ENCODE data around the gene FEM1B. TPM values are rescaled to one million over a fixed set of nuclear protein-coding genes. Genes with fewer than 3 reads are reported as not detected.
A peak's percentile ranks its signal among the peaks of the same experiment; 100 is the strongest.

The FEM1B gene
- total RNA-seq (10 to 100 TPM; 36.9 to 75.8 (median 55.3) TPM), total RNA-seq (90.7 to 182 (median 128) reads per million in 29 experiments)
- 52.1 TPM for total RNA-seq (2013)

DNA sequence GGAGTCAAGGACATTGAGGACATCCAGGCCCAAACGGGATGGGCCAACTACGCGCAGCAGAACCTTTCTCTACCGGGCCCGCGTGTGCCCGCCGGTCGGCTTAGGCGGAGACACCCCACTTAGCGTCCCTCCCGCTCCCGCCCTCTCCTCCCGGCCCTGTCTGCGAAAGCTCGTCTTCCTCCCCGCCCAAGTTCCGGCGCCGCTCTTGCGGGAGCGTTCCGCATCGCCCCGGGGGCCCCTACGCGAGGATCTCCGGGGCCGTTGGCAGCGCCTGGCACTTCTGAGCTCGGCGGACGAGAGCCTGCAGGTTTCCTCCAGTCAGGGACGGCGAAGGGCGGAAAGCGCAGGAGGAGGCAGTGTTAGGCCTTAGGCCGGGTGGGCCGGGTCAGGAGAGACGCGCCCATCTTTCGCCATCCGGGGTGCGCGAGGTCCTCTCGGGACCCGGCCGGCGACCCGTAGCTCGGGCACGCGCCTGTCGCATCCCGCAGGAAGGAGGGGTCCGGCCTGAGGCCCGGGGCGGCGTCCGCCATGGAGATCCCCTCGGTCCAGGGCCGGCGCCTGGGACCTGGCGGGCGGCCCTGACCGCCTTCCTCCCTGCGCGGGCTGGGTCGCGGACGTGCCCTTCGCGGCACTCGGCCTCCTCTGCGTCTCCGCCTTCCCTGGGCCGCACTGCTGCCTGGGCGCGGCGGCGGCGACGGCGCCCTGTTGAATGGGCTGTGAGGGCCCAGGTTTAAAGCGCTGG is at the start of gene FEM1B:
FEM1B (plus strand) TSS at position 143 of the 742 bp plus-strand sequence. CDS start 673 bp downstream, outside the sequence.
- peak within 1 kb of the TSS; percentile 98 to 99 for H3K27ac Mint-ChIP-seq
- ChIA-PET POLR2A (interaction anchor here in 1 of 2 donors (0.6 to 0.7 kb wide), 5 partner anchors 13 to 1186 kb away, joined by 3 to 5 read pairs (median 4); no protein-coding TSS in a partner anchor), CTCF (interaction anchor here in 1 of 2 donors (0.5 to 1.9 kb wide), 7 partner anchors 25 to 1376 kb away, joined by 3 to 9 read pairs (median 5); partner anchors contain the start of gene CLN6)
- H3K27me3 Mint-ChIP-seq = no peaks in the 10 kb centered on the region
- Histone ChIP-seq H3K27me3 (replicated peaks in 1 of 2; ENCODE audit: control insufficient read depth in 2 of 2, extremely low read depth in 1 of 2, insufficient read depth in 2 of 2, low read length in 1 of 2) (no peaks in the 10 kb centered on the region), H3K27ac (ENCODE audit: low read length) (peak within 1 kb of the TSS; percentile 94), H3K4me1 (ENCODE audit: control insufficient read depth in 1 of 2, extremely low read depth in 1 of 2, insufficient read depth in 2 of 2, low read length in 2 of 2) (peaks cover 30 to 36% of the 10 kb centered on the region in 2 experiments), H3K36me3 (ENCODE audit: control insufficient read depth in 2 of 2, extremely low read depth in 1 of 2, insufficient read depth in 1 of 2, low read length in 1 of 2) (peaks cover 0 to 2% of the 10 kb centered on the region in 2 donors), H3K4me3 (ENCODE audit: control insufficient read depth in 1 of 2, extremely low read depth in 1 of 2, low read length in 1 of 2) (peak within 1 kb of the TSS; percentile 89 to 93), H3K9me3 (no peaks in the 10 kb centered on the region)
- H3K4me1 Mint-ChIP-seq = peaks cover 53 to 59% (median 58%) of the 10 kb centered on the region in 3 donors
- no peaks in the 10 kb centered on the region for H3K9me3 Mint-ChIP-seq
- DNase-seq (peak; percentile 78 to 94 (median 85)), ATAC-seq (replicated peaks in 1 of 4) (peak; percentile 78 to 85 (median 80))
- H3K36me3 Mint-ChIP-seq = peaks cover 5% of the 10 kb centered on the region
- under 1% methylated on average over 78 of the region's 85 CpGs for WGBS (ENCODE audit: insufficient coverage)
- peak within 1 kb of the TSS; percentile 94 to 97 (median 95) for H3K4me3 Mint-ChIP-seq

DNA sequence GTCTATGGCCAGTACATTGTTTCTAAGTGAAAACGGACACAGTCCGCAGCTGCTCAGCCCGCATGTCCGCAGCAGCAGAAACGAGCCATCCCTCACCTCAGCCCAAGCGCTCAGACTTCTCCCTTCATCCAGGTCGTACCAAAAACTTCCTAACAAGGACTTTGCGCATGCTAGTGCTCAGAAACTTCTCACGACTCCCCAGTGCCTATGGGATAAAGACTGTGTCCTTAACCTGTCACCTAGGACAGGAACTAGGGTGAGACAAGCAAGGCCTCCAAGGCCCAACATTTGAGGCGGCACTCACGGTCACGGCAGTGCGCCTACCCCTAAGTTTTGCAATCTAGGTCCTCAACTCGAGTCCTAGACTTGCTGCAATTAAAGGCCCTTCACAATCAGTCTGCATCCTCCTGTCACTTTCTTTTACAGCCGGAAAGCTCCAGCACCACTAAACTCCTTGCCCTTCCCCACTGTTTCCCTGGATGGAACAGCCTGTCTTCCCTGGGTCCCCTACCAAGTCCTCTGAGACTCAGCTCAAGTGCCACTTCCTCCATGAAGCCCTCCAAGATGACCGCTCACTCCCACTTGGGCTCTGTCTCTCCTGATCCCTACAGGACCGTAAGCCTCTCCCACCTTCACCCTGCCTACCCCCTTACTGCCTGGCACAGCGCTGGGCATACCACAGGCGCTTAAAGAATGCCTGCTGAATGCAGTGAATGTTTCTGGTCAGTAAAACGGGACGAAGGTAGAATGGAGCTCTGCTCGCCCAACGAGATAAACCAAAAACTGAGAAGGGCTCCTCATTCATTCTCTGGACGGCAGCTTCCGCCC is 49.2 kb upstream of the FEM1B start:
- Histone ChIP-seq H3K4me1 (ENCODE audit: control insufficient read depth in 1 of 2, extremely low read depth in 1 of 2, insufficient read depth in 2 of 2, low read length in 2 of 2) (peaks cover 7 to 35% of the 10 kb centered on the region in 2 experiments), H3K9me3 (no peaks in the 10 kb centered on the region), H3K4me3 (ENCODE audit: control insufficient read depth in 1 of 2, extremely low read depth in 1 of 2, low read length in 1 of 2) (peak overlapping the region; percentile 73 to 79), H3K27ac (ENCODE audit: low read length) (no peak overlapping the region), H3K36me3 (ENCODE audit: control insufficient read depth in 2 of 2, extremely low read depth in 1 of 2, insufficient read depth in 1 of 2, low read length in 1 of 2) (no peaks in the 10 kb centered on the region), H3K27me3 (replicated peaks in 1 of 2; ENCODE audit: control insufficient read depth in 2 of 2, extremely low read depth in 1 of 2, insufficient read depth in 2 of 2, low read length in 1 of 2) (peaks cover 0 to 13% of the 10 kb centered on the region in 2 experiments)
- no peak for ATAC-seq (replicated peaks in 1 of 4)
- WGBS (ENCODE audit: insufficient coverage) = 52% methylated on average over 22 of the region's 25 CpGs
- Mint-ChIP-seq H3K9me3 (no peaks in the 10 kb centered on the region), H3K36me3 (no peaks in the 10 kb centered on the region), H3K4me3 (peak overlapping the region; percentile 77 to 86 (median 79)), H3K27me3 (peaks cover 1% of the 10 kb centered on the region in 2 donors), H3K27ac (peak overlapping the region; percentile 57 to 68), H3K4me1 (peaks cover 29 to 40% (median 38%) of the 10 kb centered on the region in 3 donors)
- DNase-seq = no peak
- CTCF ChIA-PET = interaction anchor here in 1 of 2 donors (1.4 kb wide), 1 partner anchor 49 kb away, joined by 3 read pairs; the partner anchor contains the start of gene FEM1B
- POLR2A ChIA-PET = interaction anchor here in 1 of 2 donors (0.5 kb wide), 1 partner anchor 1759 kb away, joined by 12 read pairs; no protein-coding TSS in a partner anchor

DNA sequence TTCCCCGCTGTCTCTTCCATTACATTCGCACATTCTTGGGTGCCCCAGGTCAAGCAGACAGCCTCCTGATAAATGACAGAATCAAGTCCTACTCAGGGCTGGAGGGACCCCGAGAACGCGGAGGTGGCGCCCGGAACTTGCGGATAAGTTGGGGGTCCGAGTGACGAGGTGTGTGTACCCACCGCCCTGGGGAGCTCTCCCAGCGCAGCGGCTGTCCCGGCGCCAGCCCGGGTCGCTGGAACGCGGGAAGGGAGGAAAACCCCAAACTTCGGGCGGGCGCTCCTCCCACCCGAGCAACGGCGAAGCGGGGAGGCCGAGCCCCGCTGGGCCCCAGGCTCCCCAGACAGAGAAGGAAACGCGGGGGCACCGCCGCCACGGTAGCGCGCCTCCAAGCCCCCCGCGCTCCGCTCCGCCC is 48.6 kb upstream of the FEM1B start:
- Histone ChIP-seq H3K4me1 (ENCODE audit: control insufficient read depth in 1 of 2, extremely low read depth in 1 of 2, insufficient read depth in 2 of 2, low read length in 2 of 2) (peaks cover 7 to 35% of the 10 kb centered on the region in 2 experiments), H3K36me3 (ENCODE audit: control insufficient read depth in 2 of 2, extremely low read depth in 1 of 2, insufficient read depth in 1 of 2, low read length in 1 of 2) (no peaks in the 10 kb centered on the region), H3K27me3 (replicated peaks in 1 of 2; ENCODE audit: control insufficient read depth in 2 of 2, extremely low read depth in 1 of 2, insufficient read depth in 2 of 2, low read length in 1 of 2) (peaks cover 0 to 19% of the 10 kb centered on the region in 2 experiments), H3K4me3 (ENCODE audit: control insufficient read depth in 1 of 2, extremely low read depth in 1 of 2, low read length in 1 of 2) (peak overlapping the region; percentile 73 to 79), H3K9me3 (no peaks in the 10 kb centered on the region), H3K27ac (ENCODE audit: low read length) (no peak overlapping the region)
- peak overlapping the region; percentile 77 to 86 (median 79) for H3K4me3 Mint-ChIP-seq
- H3K27ac Mint-ChIP-seq = peak overlapping the region in 1 of 2 donors; percentile 46
- under 1% methylated on average over 29 of the region's 39 CpGs for WGBS (ENCODE audit: insufficient coverage)
- no peak for DNase-seq
- no peaks in the 10 kb centered on the region for H3K36me3 Mint-ChIP-seq
- ChIA-PET POLR2A (interaction anchor here (0.5 to 0.6 kb wide), 3 partner anchors 388 to 1759 kb away, joined by 3 to 12 read pairs (median 6); no protein-coding TSS in a partner anchor), CTCF (interaction anchor here in 1 of 2 donors (1.4 kb wide), 2 partner anchors 48 kb away, joined by 3 to 4 read pairs; partner anchors contain the start of gene FEM1B)
- peaks cover 4% of the 10 kb centered on the region in 2 donors for H3K27me3 Mint-ChIP-seq
- ATAC-seq (replicated peaks in 1 of 4) = peak in 2 of 4 experiments; percentile 0
- peaks cover 29 to 40% (median 38%) of the 10 kb centered on the region in 3 donors for H3K4me1 Mint-ChIP-seq
- no peaks in the 10 kb centered on the region for H3K9me3 Mint-ChIP-seq

DNA sequence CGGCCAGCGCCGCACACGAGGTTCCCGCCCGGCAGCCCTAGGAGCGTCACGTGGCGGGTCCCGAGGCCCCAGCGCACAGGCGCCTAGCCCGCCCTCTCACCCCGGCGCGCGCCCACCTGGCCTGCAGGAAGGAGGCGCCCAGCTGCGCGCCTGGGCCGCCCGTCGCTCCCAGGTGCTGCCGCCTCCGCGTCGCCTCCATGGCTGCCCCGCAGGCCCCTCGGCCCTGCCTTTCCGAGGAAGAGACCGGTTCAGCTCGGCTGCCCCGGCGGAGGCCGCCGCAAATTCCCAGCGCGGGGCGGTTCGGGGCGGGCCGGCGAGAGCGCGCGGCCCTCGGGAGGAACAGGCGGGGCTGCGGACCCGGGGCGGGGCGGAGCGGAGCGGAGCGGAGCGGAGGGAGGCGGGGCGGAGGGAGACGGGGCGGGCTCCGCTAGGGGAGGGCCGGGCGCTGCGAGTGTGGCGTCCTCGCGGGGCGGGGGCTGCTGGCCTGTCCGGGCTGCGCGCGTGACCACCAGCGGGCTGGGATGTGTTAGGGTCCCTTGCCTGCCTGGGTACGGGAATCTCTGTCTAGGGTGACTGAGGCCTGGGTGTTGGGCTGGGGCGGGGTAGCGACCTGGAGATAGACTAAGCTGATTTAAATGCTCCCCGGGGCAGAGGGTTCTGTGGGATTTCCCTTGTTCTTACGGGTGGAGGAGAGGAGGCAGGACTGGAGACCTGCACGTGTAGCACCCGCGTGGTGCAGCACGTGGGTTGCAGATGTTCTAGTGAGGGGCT is 48.0 kb upstream of the FEM1B start, which contains the start of gene CLN6:
CLN6 (minus strand) TSS at position 343 of the 771 bp plus-strand sequence; CDS start at position 199, 144 bp downstream.
- H3K27ac ChIP-seq (ENCODE audit: low read length) = peak within 1 kb of the TSS; percentile 53
- H3K4me1 ChIP-seq (ENCODE audit: control insufficient read depth in 1 of 2, extremely low read depth in 1 of 2, insufficient read depth in 2 of 2, low read length in 2 of 2) = peaks cover 7 to 31% of the 10 kb centered on the region in 2 experiments
- Mint-ChIP-seq H3K9me3 (no peaks in the 10 kb centered on the region), H3K4me1 (peaks cover 28 to 39% (median 35%) of the 10 kb centered on the region in 3 donors), H3K27ac (peak within 1 kb of the TSS; percentile 86 to 90), H3K27me3 (peaks cover 4 to 6% of the 10 kb centered on the region in 2 donors), H3K36me3 (no peaks in the 10 kb centered on the region), H3K4me3 (peak within 1 kb of the TSS; percentile 77 to 94 (median 90))
- ChIA-PET POLR2A (interaction anchor here (0.5 to 0.6 kb wide), 5 partner anchors 46 to 1760 kb away, joined by 3 to 12 read pairs (median 6); no protein-coding TSS in a partner anchor), CTCF (interaction anchor here in 1 of 2 donors (1.4 kb wide), 1 partner anchor 48 kb away, joined by 4 read pairs; the partner anchor contains the start of gene FEM1B)
- H3K4me3 ChIP-seq (ENCODE audit: control insufficient read depth in 1 of 2, extremely low read depth in 1 of 2, low read length in 1 of 2) = peak within 1 kb of the TSS; percentile 73 to 79
- WGBS (ENCODE audit: insufficient coverage) = under 1% methylated on average over 77 of the region's 82 CpGs
- H3K9me3 ChIP-seq = no peaks in the 10 kb centered on the region
- peaks cover 0 to 25% of the 10 kb centered on the region in 2 experiments for H3K27me3 ChIP-seq (replicated peaks in 1 of 2; ENCODE audit: control insufficient read depth in 2 of 2, extremely low read depth in 1 of 2, insufficient read depth in 2 of 2, low read length in 1 of 2)
- DNase-seq (peak; percentile 62 to 86 (median 74)), ATAC-seq (replicated peaks in 1 of 4) (peak; percentile 85 to 95 (median 90))
- H3K36me3 ChIP-seq (ENCODE audit: control insufficient read depth in 2 of 2, extremely low read depth in 1 of 2, insufficient read depth in 1 of 2, low read length in 1 of 2) = no peaks in the 10 kb centered on the region

Data from T-cell (primary cell).